GM12872 (cell line): ENCODE measurements around the gene TSPOAP1.

ENCODE experiments used
- CTCF ChIP-seq: IDR thresholded peaks from 3 replicates; pipeline ENCODE4 v1.5.1; 2011; ENCODE audit warnings: low read depth, mild to moderate bottlenecking, low read length, moderate library complexity; ENCODE audit not compliant: insufficient read depth

The TSPOAP1 gene

GRCh38 chr17:58262149-58262548 is 66.4 kb downstream of the TSPOAP1 start:
- no peak for TF ChIP-seq CTCF

- 0 out of 3 replicates have a peak, but pooled peaks have one; percentile 29 for TF ChIP-seq CTCF
Measured at GRCh38 chr17:58254803-58255202, 73.8 kb downstream of the TSPOAP1 start.

GRCh38 chr17:58253082-58253481 is 75.5 kb downstream of the TSPOAP1 start:
- no peak for TF ChIP-seq CTCF

- TF ChIP-seq CTCF = no peak
Measured at GRCh38 chr17:58252141-58252540, 76.5 kb downstream of the TSPOAP1 start.
